NCI-H1092 (cell line): ENCODE results near the gene SUB1.

Source experiments
- DNase-seq: peaks from one replicate; lab custom pipeline; 2025; lab: John Stamatoyannopoulos, UW

Gene SUB1

DNA sequence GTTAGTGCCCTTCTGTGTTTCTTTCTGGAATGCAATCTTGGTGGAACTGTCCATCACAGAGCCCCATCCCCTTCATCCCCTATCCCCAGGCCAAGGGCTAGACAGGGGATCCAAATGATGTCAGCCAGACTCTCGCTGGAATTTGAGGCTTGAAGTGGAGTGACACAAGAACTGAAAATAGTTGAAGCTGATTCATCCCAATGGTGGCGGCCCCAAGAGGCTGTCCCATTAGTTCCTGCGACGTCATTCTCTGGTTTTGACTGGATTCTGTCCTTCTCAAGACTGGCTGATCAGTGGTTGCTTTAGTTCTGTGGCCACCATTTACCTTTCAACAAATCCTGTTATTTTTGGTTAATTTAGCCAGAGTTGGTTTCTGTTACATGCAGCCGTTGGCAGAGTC, 59.9 kb downstream of the SUB1 start:
- no peak for DNase-seq

GRCh38 chr5:32646061-32646969, 61.0 kb downstream of the SUB1 start:
- no peak for DNase-seq

DNA sequence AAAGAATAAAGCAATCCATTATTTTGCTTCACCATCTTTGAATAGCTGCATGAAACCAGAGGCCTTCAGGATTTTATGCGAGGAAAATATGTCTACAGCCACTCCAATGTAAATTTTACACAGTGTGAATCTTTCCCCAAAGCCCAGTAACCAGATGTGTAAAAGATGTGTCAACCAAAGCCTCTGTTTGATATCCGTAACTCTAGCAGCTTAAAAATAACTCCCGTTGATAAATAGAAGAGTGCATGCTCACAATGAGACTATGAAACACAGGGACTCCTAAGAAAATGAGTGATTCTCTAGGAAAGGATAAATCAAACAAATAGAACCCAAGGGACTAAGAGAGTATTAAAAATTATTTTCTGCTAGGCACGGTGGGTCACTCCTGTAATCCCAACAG, 65.7 kb downstream of the SUB1 start:
- DNase-seq, result no peak

- DNase-seq, result no peak
Observed at GRCh38 chr5:32651638-32652037, 66.3 kb downstream of the SUB1 start.
